C4-2B (cell line): ENCODE data around the gene TMEM38B.

Source experiments
- ZFX ChIP-seq: fragments of 450-650 bp; IDR thresholded peaks from 2 replicates; pipeline ENCODE4 v1.6.1; 2017
- TF ChIP-seq, protein P1 (sequence below): fragments of 450-650 bp; conservative IDR thresholded peaks from 2 replicates; pipeline ENCODE4 v1.5.1; 2017; ENCODE audit warnings: mild to moderate bottlenecking

DNA sequence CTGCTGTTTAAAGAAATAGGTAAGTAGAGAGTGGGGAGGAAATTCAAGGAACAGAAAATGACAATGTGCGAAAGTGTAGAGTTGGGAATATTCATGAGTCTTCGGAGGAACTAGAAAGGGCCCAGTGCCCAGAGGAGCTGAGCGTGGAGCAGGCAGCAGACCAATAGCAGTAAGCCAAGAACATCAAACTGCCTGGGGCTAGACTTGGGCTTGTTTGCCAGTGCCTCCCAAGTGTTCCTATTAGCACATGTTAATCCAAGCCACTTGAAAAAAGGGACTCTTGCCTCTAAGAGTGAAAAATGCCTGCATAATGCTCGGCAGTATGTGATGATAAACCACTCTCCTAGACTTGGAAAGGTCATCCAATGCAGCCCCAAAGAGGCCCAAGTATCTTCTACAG lies 33.3 kb upstream of the TMEM38B start:
- TF ChIP-seq, protein P1, sequence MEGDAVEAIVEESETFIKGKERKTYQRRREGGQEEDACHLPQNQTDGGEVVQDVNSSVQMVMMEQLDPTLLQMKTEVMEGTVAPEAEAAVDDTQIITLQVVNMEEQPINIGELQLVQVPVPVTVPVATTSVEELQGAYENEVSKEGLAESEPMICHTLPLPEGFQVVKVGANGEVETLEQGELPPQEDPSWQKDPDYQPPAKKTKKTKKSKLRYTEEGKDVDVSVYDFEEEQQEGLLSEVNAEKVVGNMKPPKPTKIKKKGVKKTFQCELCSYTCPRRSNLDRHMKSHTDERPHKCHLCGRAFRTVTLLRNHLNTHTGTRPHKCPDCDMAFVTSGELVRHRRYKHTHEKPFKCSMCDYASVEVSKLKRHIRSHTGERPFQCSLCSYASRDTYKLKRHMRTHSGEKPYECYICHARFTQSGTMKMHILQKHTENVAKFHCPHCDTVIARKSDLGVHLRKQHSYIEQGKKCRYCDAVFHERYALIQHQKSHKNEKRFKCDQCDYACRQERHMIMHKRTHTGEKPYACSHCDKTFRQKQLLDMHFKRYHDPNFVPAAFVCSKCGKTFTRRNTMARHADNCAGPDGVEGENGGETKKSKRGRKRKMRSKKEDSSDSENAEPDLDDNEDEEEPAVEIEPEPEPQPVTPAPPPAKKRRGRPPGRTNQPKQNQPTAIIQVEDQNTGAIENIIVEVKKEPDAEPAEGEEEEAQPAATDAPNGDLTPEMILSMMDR: no peak
- TF ChIP-seq ZFX: no peak
